Kidney glomerular epithelial cell (primary cell): ENCODE measurements around the gene GSN.

Source experiments
- DNase-seq: peaks from one replicate; lab custom pipeline; 2025; lab: John Stamatoyannopoulos, UW

GSN gene

GRCh38 chr9:121353241-121354061 is 85.5 kb downstream of the GSN start:
- no peak for DNase-seq

GRCh38 chr9:121354141-121354540 is 86.2 kb downstream of the GSN start:
- no peak for DNase-seq

GRCh38 chr9:121354762-121355161 is 86.8 kb downstream of the GSN start:
- DNase-seq = no peak

GRCh38 chr9:121357011-121357410 is 89.0 kb downstream of the GSN start:
- no peak for DNase-seq

- DNase-seq = no peak
Observed at GRCh38 chr9:121358751-121359150, 90.8 kb downstream of the GSN start.

- no peak for DNase-seq
Observed at GRCh38 chr9:121359351-121360294, 91.7 kb downstream of the GSN start.

GRCh38 chr9:121360601-121361374 is 92.8 kb downstream of the GSN start:
- peak; percentile 35 for DNase-seq

GRCh38 chr9:121362813-121363621 is 95.1 kb downstream of the GSN start:
- DNase-seq = peak; percentile 21

GRCh38 chr9:121363622-121363961 is 95.6 kb downstream of the GSN start:
- DNase-seq = no peak

- no peak for DNase-seq
Observed at GRCh38 chr9:121364077-121364476, 96.1 kb downstream of the GSN start.

- no peak for DNase-seq
Observed at GRCh38 chr9:121364886-121365285, 96.9 kb downstream of the GSN start.

- DNase-seq = no peak
Observed at GRCh38 chr9:121365564-121365963, 97.6 kb downstream of the GSN start.

GRCh38 chr9:121366611-121367192 is 98.7 kb downstream of the GSN start:
- DNase-seq = no peak

GRCh38 chr9:121367306-121368137 is 99.6 kb downstream of the GSN start:
- no peak for DNase-seq

- DNase-seq = no peak
Observed at GRCh38 chr9:121368138-121368522, 100.2 kb downstream of the GSN start.

GRCh38 chr9:121368745-121369144 is 100.8 kb downstream of the GSN start:
- DNase-seq = no peak

GRCh38 chr9:121369595-121370265 is 101.8 kb downstream of the GSN start, which contains the start of gene STOM:
TSS of gene STOM (minus strand) at chr9:121370250. CDS start at chr9:121370187, 63 bp downstream.
- DNase-seq = peak; percentile 20

- DNase-seq = no peak
Observed at GRCh38 chr9:121371495-121372061, 103.6 kb downstream of the GSN start.
